ENCODE measurements around the gene TBCD. TPM values are rescaled to one million over a fixed set of nuclear protein-coding genes. Genes with fewer than 3 reads are reported as not detected.
"Not testable (repeated sequence)": the region's sequence is repeated elsewhere in the genome, so short reads cannot be mapped to it uniquely, and the experiment has no call there.

Gene TBCD
- total RNA-seq, 1 experiment from 2014 or later, result 94.6 TPM

DNA sequence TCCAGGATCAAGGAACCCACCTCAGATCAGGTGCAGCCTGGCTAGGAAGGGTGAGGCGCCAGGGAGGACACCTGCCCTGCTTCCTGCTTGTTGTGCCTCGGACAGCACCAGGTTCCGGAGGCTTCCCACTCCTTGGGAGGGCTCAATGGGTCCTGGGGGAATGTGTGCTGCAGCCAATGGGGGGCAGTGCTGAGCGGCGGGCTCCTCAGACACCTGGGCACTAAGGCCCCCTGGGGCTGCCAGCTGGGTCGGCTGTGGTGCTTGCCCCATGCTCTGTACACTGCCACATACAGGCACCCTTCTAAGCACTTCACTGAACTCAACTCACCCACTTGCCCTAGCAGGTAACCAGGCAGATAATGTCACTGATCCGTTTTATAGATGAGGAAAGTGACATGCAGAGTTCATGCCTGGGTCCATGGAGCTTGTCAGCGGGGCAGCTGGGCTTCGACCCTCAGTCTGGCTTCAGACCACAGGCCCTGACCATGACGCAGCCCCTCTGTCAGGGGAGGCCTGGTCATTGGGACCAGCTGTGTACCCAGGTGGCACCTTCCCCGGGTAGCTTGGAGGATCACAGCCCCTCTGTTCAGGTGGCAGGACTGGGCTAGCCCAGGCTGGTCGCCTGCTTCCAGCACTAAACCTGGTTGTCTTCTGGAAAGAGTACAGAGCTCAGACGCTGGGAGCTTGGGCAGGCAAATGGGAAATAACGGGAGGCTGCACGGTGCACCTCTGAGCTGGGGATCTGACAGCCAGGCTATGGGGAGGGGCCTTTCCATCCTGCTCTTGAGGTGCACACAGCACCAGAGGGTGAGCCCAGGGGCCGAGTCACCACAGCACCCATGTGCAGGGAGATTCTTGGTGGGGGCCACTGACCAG, 8.3 kb upstream of the TBCD start:
- intact Hi-C loops (cut with micrococcal nuclease; ENCODE audit: unreplicated experiment), result no loop called here
- no peaks in the 10 kb centered on the region for H3K27me3 ChIP-seq (replicated peaks; ENCODE audit: control insufficient read depth, insufficient read depth, low read length)
- H3K9me3 ChIP-seq, result peaks cover 32% of the 10 kb centered on the region
- Mint-ChIP-seq H3K4me3 (ENCODE audit: unreplicated experiment) (no peak overlapping the region), H3K36me3 (ENCODE audit: insufficient read depth, unreplicated experiment) (peaks cover 67% of the 10 kb centered on the region), H3K4me1 (ENCODE audit: low read depth, unreplicated experiment) (no peaks in the 10 kb centered on the region), H3K27ac (ENCODE audit: unreplicated experiment) (no peak overlapping the region), H3K27me3 (ENCODE audit: insufficient read depth, unreplicated experiment) (no peaks in the 10 kb centered on the region), H3K9me3 (ENCODE audit: unreplicated experiment) (peaks cover 25% of the 10 kb centered on the region)
- no TSS peak for BruUV-seq (replicated peaks)
- TF ChIP-seq, protein P1, sequence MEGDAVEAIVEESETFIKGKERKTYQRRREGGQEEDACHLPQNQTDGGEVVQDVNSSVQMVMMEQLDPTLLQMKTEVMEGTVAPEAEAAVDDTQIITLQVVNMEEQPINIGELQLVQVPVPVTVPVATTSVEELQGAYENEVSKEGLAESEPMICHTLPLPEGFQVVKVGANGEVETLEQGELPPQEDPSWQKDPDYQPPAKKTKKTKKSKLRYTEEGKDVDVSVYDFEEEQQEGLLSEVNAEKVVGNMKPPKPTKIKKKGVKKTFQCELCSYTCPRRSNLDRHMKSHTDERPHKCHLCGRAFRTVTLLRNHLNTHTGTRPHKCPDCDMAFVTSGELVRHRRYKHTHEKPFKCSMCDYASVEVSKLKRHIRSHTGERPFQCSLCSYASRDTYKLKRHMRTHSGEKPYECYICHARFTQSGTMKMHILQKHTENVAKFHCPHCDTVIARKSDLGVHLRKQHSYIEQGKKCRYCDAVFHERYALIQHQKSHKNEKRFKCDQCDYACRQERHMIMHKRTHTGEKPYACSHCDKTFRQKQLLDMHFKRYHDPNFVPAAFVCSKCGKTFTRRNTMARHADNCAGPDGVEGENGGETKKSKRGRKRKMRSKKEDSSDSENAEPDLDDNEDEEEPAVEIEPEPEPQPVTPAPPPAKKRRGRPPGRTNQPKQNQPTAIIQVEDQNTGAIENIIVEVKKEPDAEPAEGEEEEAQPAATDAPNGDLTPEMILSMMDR (IDR thresholded peaks at IDR 0.05; ENCODE audit: insufficient read depth in 1 of 2, low read depth in 1 of 2, low read length in 1 of 2, severe bottlenecking in 1 of 2, unreplicated experiment in 1 of 2), result no peak
- peaks cover 17% of the 10 kb centered on the region for H3K36me3 ChIP-seq (ENCODE audit: control insufficient read depth, insufficient read depth, low read length)
- no peak overlapping the region for H3K4me3 ChIP-seq (ENCODE audit: low read depth, low read length)
- POLR2A ChIA-PET, result no interaction called here
- CTCF ChIA-PET, result interaction anchor here (0.6 kb wide), 1 partner anchor 104 kb away, joined by 3 read pairs; no protein-coding TSS in a partner anchor
- H3K4me1 ChIP-seq, result peaks cover 12% of the 10 kb centered on the region; the same call in 1 of the 2 replicates
- DNase-seq, result no peak

DNA sequence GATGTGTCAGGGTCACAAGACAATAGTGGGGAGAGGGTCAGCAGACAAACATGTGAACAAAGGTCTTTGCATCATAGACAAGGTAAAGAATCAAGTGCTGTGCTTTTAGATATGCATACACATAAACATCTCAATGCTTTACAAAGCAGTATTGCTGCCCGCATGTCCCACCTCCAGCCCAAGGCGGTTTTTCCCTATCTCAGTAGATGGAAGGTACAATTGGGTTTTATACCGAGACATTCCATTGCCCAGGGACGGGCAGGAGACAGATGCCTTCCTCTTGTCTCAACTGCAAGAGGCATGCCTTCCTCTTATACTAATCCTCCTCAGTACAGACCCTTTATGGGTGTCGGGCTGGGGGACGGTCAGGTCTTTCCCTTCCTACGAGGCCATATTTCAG, 7.1 kb upstream of the TBCD start:
- Mint-ChIP-seq H3K36me3 (ENCODE audit: insufficient read depth, unreplicated experiment) (peaks cover 58% of the 10 kb centered on the region), H3K9me3 (ENCODE audit: unreplicated experiment) (peaks cover 24% of the 10 kb centered on the region)
- Histone ChIP-seq H3K9me3 (peaks cover 30% of the 10 kb centered on the region), H3K4me1 (peaks cover 12% of the 10 kb centered on the region; the same call in 1 of the 2 replicates), H3K36me3 (ENCODE audit: control insufficient read depth, insufficient read depth, low read length) (peaks cover 16% of the 10 kb centered on the region)
- H3K27me3 Mint-ChIP-seq (ENCODE audit: insufficient read depth, unreplicated experiment); H3K4me3 Mint-ChIP-seq (ENCODE audit: unreplicated experiment); POLR2A ChIA-PET; CTCF ChIA-PET; H3K4me3 ChIP-seq (ENCODE audit: low read depth, low read length); intact Hi-C loops (cut with micrococcal nuclease; ENCODE audit: unreplicated experiment); H3K4me1 Mint-ChIP-seq (ENCODE audit: low read depth, unreplicated experiment); H3K27me3 ChIP-seq (replicated peaks; ENCODE audit: control insufficient read depth, insufficient read depth, low read length); BruUV-seq (replicated peaks); DNase-seq; H3K27ac Mint-ChIP-seq (ENCODE audit: unreplicated experiment): not testable (repeated sequence)

DNA sequence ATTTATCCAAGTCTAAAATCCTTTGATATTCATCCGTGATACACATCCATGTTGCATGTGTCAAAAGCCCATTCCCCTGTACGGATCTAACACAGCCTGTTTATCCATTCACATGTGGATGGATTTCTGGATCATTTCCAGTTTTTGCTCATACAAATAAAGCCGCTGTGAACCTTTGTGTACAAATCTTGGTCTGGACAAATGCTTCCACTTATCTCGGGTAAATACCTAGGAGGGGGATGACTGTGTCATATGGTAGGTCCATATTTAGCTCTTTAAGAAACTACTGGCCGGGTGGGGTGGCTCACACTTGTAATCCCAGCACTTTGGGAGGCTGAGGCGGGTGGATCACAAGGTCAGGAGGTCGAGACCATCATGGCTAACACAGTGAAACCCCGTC, 6.3 kb upstream of the TBCD start:
- peaks cover 16% of the 10 kb centered on the region for H3K36me3 ChIP-seq (ENCODE audit: control insufficient read depth, insufficient read depth, low read length)
- peaks cover 58% of the 10 kb centered on the region for H3K36me3 Mint-ChIP-seq (ENCODE audit: insufficient read depth, unreplicated experiment)
- no peak for DNase-seq
- CTCF ChIA-PET, result no interaction called here
- H3K9me3 ChIP-seq, result peaks cover 28% of the 10 kb centered on the region
- no peaks in the 10 kb centered on the region for H3K4me1 Mint-ChIP-seq (ENCODE audit: low read depth, unreplicated experiment)
- H3K4me3 ChIP-seq (ENCODE audit: low read depth, low read length), result no peak overlapping the region
- POLR2A ChIA-PET, result no interaction called here
- H3K4me1 ChIP-seq, result peaks cover 12% of the 10 kb centered on the region; the same call in 1 of the 2 replicates
- H3K27ac Mint-ChIP-seq (ENCODE audit: unreplicated experiment), result no peak overlapping the region
- H3K9me3 Mint-ChIP-seq (ENCODE audit: unreplicated experiment), result peaks cover 17% of the 10 kb centered on the region
- intact Hi-C loops (cut with micrococcal nuclease; ENCODE audit: unreplicated experiment), result no loop called here
- no TSS peak for BruUV-seq (replicated peaks)
- TF ChIP-seq, protein P1 (IDR thresholded peaks at IDR 0.05; ENCODE audit: insufficient read depth in 1 of 2, low read depth in 1 of 2, low read length in 1 of 2, severe bottlenecking in 1 of 2, unreplicated experiment in 1 of 2), result no peak
- no peak overlapping the region for H3K4me3 Mint-ChIP-seq (ENCODE audit: unreplicated experiment)
- H3K27me3 ChIP-seq (replicated peaks; ENCODE audit: control insufficient read depth, insufficient read depth, low read length), result no peaks in the 10 kb centered on the region
- H3K27me3 Mint-ChIP-seq (ENCODE audit: insufficient read depth, unreplicated experiment), result no peaks in the 10 kb centered on the region

Measured in Caco-2 (cell line).